DMS79 (cell line): ENCODE data around the gene SAMD8.
A peak's percentile ranks its signal among the peaks of the same experiment; 100 is the strongest.

Experiments
- DNase-seq: peaks from one replicate; lab custom pipeline; 2025; lab: John Stamatoyannopoulos, UW

SAMD8 gene

GRCh38 chr10:75111365-75111906, at the start of gene SAMD8:
SAMD8 (plus strand) TSS chr10:75111656; CDS start chr10:75150529, 38,873 bp downstream.
- peak; percentile 63 for DNase-seq

GRCh38 chr10:75061709-75062505, 49.5 kb upstream of the SAMD8 start:
- no peak for DNase-seq

GRCh38 chr10:75062506-75063299, 48.8 kb upstream of the SAMD8 start:
- DNase-seq = no peak

GRCh38 chr10:75063461-75064230, 47.8 kb upstream of the SAMD8 start:
- no peak for DNase-seq

GRCh38 chr10:75065076-75065475, 46.4 kb upstream of the SAMD8 start:
- no peak for DNase-seq

GRCh38 chr10:75066271-75066670, 45.2 kb upstream of the SAMD8 start:
- DNase-seq = no peak

GRCh38 chr10:75067272-75067671, 44.2 kb upstream of the SAMD8 start:
- DNase-seq = no peak

GRCh38 chr10:75068523-75068922, 42.9 kb upstream of the SAMD8 start:
- DNase-seq = no peak

- DNase-seq = no peak
Observed at GRCh38 chr10:75070476-75070875, 41.0 kb upstream of the SAMD8 start.

GRCh38 chr10:75070961-75071428, 40.5 kb upstream of the SAMD8 start:
- DNase-seq = no peak

- no peak for DNase-seq
Observed at GRCh38 chr10:75071756-75072155, 39.7 kb upstream of the SAMD8 start.

GRCh38 chr10:75072727-75073126, 38.7 kb upstream of the SAMD8 start:
- DNase-seq = no peak

GRCh38 chr10:75073442-75073841, 38.0 kb upstream of the SAMD8 start:
- DNase-seq = no peak

GRCh38 chr10:75074711-75075445, 36.6 kb upstream of the SAMD8 start:
- no peak for DNase-seq

GRCh38 chr10:75076348-75076747, 35.1 kb upstream of the SAMD8 start:
- no peak for DNase-seq

- DNase-seq = no peak
Observed at GRCh38 chr10:75079436-75080083, 31.9 kb upstream of the SAMD8 start.

- no peak for DNase-seq
Observed at GRCh38 chr10:75080554-75080953, 30.9 kb upstream of the SAMD8 start.

- no peak for DNase-seq
Observed at GRCh38 chr10:75081379-75081778, 30.1 kb upstream of the SAMD8 start.

GRCh38 chr10:75083972-75084833, 27.3 kb upstream of the SAMD8 start:
- DNase-seq = no peak

- no peak for DNase-seq
Observed at GRCh38 chr10:75084834-75085384, 26.5 kb upstream of the SAMD8 start.
